NCI-H2081 (cell line): ENCODE measurements around the gene SYK.
A peak's percentile ranks its signal among the peaks of the same experiment; 100 is the strongest.

ENCODE experiments used
- DNase-seq, 2 experiments: peaks; one replicate each; lab custom pipeline; 2025; lab: John Stamatoyannopoulos, UW

The SYK gene

DNA sequence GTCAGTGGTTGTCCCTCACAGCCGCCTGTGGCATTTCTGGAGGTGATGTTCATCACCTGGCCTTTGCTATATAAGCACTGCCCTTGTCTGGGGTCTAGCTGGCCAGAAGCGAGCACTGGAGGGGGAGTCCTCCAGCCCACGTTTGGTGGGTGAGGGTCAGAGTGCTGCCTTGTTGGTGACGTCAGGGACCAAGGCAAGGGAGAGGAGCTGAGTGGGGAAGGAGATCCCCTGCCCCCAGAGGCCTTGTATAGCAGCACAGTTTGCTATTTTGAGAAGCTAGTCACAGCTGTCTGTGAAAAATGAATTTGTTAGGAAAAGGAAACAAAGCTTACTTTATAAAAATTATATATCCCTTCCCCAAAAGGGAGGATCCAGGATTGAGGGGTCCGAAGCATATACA, 49.8 kb downstream of the SYK start:
- DNase-seq: no peak

DNA sequence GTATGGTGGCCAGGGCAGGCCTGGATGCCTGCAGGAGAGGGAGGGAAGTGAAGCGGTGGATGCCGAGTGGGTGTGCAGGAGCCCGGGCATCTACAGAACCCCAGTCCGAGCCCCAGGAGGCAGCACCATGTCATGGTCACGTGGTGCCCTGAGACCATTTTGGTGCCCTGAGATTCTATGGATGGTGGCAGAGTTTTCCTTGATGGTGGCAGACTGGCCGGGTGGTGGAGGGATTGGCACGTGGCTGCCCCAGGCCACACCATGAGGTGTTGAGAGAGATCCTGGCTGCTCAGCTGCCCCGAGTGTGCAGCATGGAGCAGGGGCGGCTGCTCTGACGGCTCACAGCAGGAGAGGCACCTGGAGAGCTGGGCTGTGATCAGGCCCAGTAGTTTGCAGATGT, 52.3 kb downstream of the SYK start:
- DNase-seq: no peak

DNA sequence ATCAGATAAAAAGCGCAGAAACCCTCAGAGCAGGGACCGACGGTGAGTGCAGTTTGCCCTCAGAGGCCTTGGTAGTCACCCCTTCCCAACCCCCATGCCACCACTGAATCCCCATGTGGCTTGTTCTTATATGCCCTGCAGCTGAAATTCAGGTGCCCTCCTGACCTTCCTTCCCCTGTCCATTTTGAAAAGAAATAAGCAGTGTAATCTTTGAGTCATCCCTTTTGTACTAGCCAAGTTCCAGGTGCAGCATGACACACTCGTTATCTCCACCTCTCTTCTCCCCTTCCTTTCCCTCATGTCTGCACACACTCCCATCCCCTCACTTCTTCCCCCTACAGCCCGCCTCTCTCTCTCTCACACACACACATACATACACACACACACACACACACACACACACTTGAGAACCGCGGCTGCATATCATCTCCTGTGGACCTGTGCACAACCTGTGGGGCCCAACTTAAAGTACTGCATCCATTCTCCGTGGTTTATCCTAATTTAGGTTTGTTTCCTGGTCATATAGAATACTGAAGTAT, 53.1 kb downstream of the SYK start:
- no peak for DNase-seq

DNA sequence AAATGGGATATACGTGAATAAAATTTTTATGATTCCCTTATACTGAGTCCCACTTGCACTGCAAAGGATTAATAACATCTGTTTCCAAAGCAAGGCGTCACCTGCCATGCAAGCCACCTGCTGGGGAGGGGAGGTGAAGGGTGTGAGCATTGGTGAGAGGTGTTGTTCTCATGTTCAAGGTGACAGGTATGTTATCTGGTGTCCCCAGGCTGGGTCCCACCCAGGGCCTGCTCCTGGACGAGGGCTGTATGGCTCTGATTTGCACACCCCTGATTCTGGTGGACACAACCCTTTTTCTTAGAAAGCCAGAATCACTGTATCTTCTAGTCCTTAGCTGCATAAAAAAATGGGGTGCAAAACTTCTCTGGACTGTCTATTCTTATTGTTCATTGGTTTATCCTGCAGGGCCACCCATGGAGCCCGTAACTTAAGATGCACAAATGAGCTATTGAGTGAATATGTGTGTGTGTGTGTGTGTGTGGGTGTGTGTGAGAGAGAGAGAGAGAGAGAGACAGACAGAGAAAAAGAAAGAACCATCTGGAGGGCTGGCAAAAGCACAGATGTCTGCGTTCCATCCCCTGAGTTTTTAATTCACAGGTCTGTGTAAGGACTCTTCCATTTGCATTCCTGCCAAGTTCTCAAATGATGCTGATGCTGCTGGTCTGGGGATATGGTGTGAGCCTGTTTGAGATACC, 53.7 kb downstream of the SYK start:
- no peak for DNase-seq

DNA sequence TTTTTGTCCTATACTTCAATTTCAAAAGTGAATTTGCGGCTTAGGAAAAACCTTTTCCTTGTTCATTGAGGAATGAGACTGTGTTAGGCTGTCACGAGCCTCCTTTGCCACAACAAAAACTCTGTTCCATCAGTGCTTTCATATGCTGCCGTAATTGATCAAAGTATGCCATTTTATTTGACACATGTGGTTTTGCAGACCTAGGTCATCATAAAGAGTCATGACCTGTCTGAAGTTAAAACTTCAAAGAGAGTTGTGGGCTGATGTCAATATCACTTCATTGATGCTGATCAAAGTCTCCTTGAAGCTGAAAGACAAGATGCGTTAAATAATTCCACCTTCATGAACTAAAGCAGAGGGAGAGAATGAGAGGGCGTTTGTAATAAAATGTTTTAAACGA, 55.5 kb downstream of the SYK start:
- no peak for DNase-seq

DNA sequence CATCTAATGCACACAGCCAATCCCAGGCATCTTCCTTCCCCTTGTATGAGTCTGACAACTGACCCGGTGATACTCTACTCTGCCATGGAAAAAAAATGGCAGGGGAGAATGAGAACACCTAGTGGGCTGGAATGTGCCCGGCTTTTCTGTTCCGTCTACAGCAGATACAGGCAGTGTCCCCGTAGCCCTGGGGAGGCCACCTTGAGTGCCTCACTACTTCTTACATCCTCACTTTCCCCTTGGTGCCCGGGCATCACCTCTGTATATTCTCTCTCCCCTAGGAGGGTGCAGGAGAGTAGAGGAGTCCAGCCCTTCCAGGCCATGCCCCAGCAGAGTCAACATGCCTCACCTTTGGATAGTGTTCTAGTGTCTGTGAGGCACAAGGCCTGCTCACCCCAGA, 56.2 kb downstream of the SYK start:
- no peak for DNase-seq

DNA sequence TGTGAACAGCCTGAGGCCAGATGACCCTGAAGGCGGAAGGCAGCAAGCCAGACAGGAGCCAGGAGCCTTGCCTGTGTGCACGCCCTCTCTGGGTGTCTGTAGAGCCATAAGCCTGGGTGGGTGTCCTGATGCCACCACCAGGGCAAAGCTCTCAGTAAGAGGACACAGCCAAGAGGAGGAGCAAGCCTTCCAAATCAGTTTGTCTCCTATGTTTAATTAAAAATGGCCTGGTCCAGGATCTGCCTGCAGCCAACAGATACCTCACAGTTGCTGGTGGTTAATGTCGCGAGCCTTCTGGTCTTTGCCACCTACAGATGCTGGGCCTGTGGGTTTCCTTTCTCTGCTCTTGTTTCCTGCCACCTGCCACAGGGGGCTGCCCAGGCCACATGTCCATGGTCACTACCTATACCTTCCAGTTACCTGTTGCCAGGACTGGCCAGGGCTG, 56.9 kb downstream of the SYK start:
- DNase-seq: no peak

DNA sequence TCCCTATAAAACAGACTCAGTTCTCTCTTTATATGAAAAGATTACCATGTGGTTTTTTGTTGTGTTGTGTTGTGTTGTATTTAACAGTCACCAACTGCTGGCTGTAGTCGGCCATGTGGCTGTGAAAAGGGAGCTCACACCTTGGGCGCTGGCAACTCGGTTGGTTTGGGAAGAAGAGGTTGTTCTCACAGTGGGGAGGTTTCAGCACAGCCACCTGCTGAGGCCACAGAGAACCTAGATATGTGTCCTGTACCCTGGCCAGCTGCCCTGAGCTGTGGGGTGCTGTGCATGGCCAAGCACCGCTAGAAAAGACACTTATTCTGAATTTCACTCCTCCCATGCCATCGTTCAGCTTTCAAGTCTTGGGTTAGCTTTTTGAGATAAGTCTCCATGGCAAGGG, 58.8 kb downstream of the SYK start:
- no peak for DNase-seq

DNA sequence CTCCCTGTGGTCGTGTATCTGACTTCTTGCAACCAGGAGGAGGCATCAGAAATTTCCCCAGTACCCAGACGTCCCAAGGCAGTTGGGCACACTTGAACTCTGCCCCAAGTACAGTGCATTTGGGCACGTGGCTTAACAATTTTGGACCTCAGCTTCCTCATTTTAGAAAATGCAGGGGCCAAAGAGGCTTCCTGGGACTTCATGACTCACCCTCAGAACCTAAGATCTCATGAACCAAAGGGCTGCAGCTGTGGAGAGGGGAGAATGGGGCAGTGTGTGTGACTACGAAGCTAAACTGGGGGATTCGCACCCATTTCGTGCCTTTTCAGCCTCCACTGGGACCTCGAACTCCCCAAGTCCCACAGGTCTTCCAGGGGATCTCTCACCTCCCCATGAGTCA, 59.2 kb downstream of the SYK start:
- no peak for DNase-seq

DNA sequence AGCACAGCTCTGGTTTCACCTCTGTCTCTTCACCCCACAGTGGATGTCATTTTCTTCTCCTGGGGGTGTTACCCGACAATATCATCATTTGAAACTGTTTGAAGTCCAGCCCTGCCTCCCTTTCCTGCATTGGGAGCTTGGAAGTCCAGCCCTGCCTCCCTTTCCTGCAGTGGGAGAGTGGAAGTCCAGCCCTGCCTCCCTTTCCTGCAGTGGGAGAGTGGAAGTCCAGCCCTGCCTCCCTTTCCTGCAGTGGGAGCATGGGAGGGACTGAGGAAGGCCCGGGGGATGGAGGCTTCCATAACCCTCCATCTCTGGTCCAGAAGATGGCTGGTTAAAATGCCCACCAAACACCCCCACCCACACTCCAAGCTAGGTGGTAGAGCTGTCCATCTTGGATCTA, 59.8 kb downstream of the SYK start:
- DNase-seq: no peak

DNA sequence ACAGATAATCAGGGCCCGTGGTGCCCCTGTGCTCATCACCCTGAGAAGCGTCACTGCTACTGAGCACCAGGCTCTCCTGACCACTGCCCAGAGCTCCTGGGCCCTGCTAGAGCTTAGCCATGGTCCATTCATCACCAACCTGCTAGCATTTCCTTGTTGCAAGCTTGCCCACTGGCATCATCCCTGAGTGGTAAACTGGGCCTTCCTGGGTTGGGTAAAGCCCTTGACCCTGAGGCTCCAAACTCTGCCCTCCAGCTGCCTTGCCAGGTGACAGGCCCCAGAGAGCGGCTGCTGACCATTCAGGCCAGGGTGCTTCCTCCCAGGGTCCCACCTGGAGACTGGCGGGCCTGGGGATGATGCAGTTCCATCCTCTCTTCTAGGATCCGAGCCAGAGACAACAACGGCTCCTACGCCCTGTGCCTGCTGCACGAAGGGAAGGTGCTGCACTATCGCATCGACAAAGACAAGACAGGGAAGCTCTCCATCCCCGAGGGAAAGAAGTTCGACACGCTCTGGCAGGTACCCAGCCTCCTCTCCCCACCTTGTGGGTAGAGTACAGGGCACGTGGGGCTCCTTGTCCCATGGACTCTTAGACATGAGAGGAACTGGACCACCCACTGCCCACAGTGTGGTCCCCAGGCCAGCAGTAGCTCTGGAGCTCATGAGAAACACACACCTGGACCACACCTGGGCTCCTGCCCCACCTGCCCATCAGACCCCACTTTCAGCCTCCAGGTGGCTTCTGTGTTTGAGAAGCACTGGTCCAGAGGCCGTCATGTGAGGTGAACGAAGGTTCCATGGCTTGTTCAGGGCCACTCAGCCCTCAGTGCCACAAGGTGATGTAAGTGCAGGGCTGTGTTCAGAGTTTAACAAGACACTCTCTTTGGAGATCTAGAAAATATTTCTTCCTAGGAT, 60.5 kb downstream of the SYK start:
- DNase-seq: no peak

DNA sequence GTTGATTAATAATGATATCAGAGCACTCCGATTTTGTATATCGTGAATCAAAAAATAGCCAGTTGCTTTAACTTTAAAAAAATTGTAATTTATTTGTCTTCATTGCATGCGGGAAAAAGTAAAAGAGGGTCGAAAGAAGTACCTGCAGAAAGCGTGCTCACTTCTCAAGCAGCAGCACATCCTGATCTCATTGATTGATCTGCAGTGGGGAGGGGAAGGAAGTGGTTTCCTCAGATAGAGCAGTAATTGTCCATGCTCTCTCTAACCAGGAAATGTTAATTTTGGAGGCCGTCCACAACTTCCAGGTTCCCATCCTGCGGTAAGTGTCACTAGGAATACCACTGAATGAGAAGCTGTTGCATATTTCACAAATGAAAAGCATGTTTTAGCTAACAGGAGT, 63.2 kb downstream of the SYK start:
- no peak for DNase-seq

DNA sequence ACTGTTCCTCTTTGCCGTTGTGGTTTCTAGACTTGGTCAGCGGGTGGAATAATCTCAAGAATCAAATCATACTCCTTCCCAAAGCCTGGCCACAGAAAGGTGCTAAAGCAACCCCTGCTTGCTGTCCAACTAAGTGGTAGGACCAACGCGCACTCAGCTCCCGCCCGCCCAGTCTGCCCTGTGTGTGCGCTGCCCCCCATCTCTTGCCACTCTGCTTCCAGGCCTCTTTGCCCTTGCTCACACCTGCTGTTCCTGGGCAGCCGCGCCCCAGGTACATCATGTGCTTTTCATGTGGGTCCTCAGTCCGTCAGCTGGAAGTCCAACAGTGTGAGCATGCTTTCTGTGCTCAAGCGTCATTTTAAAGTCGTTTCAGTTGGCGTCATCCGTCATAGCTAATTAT, 65.5 kb downstream of the SYK start:
- no peak for DNase-seq

DNA sequence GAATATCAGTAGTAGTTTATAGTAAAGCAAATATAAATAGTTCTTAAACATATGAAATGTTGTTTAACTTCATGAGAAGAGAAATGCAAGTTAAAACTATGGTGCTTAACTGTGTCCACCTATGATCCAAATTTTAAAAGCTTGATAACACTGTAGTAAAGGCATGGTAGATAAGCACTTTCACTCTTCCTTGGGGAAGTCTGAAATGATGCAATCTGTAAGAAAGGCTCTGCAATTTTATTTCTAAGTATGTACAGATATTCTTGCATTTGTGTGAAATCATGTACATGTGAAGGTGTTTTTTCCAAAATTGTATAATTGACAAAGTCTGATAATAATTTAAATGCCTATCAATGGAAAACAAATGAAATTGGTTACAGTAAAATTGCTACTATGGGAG, 66.9 kb downstream of the SYK start:
- DNase-seq: no peak

DNA sequence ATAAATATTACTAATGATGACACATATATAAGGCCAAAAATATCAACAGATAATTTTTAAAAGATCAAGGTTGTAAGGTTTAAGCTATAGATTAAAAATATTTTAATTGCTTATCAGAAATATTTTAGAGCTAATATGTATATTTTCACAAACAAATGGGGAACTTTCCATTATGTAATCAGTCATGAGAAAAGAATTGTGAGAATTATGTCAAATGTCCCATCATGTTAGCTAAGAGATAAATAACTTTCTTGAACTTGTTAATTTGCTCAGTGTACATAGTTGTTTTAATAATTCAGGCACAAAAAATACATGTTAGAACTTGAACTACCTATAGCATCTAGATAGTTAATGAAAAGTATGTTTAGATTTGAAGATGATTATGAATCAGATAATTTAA, 67.7 kb downstream of the SYK start:
- no peak for DNase-seq

DNA sequence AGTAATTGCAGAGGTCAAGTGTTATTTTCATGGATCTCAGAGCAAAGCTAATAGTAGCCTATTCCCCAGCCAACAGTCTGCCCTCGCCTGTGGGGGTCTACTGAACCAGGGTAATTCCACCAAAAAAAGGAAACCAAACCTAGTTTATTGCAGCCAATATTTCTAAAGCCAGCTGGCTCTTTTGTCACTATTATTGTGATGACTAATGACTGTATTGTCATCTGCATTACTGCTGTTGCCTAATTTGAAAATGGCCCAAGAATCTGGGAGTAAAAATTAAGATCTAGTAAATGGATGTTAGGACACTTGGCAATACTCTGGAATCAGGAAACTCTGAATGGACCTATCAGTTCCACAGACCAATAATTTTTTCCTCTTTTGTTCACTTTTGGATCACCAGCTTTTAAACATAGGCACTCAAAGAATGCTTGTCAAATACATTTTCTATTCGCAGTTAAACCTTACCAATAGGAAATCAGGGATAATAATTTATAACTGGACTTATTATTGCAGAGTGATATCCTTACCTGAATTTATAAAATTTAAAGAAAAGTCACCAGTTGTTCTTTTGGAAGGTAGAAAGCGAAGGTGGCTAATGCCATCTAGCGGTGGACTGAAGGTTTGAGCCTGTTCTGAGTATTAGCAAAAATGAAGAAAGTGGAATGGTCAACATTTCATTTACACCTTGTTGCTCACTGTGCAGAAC, 69.2 kb downstream of the SYK start:
- DNase-seq: peak; percentile 34 to 64

DNA sequence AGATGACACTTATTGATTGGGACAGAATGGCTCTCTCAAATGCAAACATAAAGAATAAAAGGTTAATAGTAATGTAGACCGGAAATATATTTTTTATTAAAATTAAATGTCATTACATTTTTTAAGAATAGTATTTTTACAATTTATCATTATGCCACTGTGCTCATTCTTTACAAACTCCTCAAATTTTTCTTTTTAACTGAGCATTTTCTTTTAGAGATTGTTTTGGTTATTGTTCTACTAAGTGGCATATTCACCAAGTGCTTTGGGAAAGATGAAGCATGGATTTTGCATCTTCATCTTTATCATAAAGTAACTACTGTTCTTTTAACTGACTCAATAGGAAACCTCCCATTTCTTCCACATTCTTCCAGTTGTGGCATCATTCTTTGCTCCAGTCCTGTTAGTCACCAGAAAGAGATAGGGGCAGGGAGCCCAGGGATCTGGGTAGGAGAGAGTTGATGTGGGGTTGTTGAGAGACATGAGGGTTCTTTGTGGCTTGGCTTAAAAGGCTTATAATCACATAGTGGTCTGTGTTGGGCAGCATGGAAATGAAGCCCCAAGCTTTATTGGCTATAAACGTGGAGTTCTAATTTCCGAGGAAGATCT, 69.8 kb downstream of the SYK start:
- no peak for DNase-seq

DNA sequence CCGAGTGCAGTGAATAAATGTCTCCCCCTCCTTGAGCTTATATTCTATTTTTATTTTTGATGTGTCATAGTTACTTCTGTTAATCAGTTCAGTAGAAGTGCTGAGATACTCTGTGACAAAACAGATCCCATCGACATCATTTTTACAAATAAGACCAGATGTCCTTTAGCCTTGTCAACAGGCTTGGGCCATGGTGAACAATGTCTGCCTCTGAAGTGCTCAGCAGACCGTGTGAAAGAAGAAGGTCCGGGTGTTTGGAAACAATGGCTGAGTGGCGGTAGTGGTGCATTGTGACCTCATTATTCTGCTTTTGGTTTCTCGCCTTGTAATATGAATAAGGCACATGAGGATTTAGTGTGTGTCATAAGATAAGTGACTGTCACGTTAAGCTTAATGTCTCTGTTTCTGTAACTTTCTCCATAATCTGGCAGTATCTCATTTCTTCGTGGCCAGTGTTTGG, 71.2 kb downstream of the SYK start:
- no peak for DNase-seq

DNA sequence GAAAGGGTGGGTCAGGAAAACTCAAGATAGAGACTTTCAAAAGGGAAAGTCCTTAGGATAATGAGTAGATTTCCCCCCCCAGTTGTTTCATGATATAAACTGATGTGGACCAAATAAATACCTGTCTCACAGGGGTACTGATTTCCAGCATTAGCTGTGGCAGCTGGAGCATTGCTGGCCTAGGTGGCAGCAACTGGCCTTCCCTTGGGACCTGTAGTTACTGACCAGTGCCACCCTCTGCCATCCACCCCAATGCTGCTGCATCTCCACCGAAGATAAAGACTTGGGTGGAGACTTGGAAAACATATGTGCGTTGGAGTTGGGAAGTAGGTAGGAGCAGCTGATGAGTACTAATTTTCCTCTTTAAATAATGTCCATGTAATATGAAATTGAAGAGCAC, 71.8 kb downstream of the SYK start:
- DNase-seq: no peak

DNA sequence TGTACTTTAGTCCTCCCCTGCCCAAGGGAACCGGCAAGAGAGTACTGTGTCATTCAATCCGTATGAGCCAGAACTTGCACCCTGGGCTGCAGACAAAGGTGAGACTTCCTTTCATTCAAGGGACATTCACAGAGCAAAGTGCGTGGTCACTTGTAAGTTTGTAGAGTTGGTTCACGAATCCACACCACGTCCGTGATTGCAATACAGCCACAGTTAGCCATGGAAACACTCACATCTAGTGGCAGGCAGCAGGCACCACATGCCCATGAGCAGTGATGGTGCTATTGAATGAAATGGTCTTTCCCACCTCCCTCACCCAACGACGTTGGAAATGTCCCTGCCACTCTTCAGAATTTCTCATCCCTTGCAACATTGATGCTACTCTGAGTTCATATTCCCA, 72.6 kb downstream of the SYK start:
- DNase-seq: no peak

DNA sequence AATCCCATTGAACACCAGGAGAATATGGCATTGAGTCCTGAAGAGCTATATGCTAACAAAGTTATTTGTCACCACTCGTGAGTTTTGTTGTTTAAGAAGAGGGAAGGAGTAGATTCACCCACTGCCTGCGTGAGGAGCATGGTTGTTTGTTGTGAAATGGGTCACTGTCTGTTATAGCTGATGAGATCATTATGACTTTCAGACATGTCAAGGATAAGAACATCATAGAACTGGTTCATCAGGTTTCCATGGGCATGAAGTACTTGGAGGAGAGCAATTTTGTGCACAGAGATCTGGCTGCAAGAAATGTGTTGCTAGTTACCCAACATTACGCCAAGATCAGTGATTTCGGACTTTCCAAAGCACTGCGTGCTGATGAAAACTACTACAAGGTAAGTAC, 76.9 kb downstream of the SYK start:
- no peak for DNase-seq

DNA sequence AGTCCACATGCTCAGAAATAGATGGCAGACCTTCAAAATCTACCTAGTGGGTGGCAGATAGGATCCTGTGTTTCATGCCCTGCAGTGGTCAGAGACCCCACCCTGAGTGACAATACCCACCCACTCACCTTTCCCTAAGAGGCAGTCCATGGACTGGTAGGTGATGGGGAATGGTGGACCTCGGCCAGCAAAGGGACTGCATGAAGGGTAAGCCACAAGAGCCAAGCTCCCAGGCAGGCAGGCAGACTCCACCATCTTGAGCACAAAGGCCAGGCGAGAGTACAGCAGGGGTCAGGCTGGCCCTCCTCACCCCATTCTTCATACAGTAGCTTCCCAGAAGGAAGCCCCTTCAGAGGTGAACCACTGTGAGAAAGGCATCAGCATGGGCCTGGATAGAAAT, 78.4 kb downstream of the SYK start:
- DNase-seq: no peak
